Smooth muscle cell (in vitro differentiated cells): ENCODE measurements around the gene STON2. TPM values are rescaled to one million over a fixed set of nuclear protein-coding genes. Genes with fewer than 3 reads are reported as not detected.
A peak's percentile ranks its signal among the peaks of the same experiment; 100 is the strongest.

Experiments used
- DNase-seq: peaks from one replicate; lab custom pipeline; 2025; ENCODE audit not compliant: unreplicated experiment; lab: John Stamatoyannopoulos, UW
- H2AFZ ChIP-seq: fragments of 200-600 bp; sonication (generic); 2 replicates; pipeline ENCODE4 v1.6.0; 2016; ENCODE audit warnings: antibody characterized with exemption, low read depth, mild to moderate bottlenecking
- H3F3A ChIP-seq: fragments of 200-600 bp; sonication (generic); 2 replicates; pipeline ENCODE4 v1.6.0; 2017; ENCODE audit warnings: antibody characterized with exemption, low read depth
- H3K27ac ChIP-seq: fragments of 200-600 bp; sonication (generic); 2 replicates; pipeline ENCODE4 v1.5.1; 2016; ENCODE audit warnings: low read depth, mild to moderate bottlenecking
- H3K27me3 ChIP-seq: fragments of 200-600 bp; sonication (generic); 2 replicates; pipeline ENCODE4 v1.6.1; 2016; ENCODE audit warnings: low read depth, mild to moderate bottlenecking
- H3K36me3 ChIP-seq: fragments of 200-600 bp; sonication (generic); 2 replicates; pipeline ENCODE4 v1.5.1; 2016; ENCODE audit warnings: low read depth
- H3K4me1 ChIP-seq: fragments of 200-600 bp; sonication (generic); 2 replicates; pipeline ENCODE4 v1.5.1; 2016; ENCODE audit warnings: low read depth
- H3K4me2 ChIP-seq: fragments of 200-600 bp; sonication (generic); 2 replicates; pipeline ENCODE4 v1.6.0; 2016; ENCODE audit warnings: mild to moderate bottlenecking
- H3K4me3 ChIP-seq: fragments of 200-600 bp; sonication (generic); 2 replicates; pipeline ENCODE4 v1.5.1; 2016; ENCODE audit warnings: mild to moderate bottlenecking
- H3K79me2 ChIP-seq: fragments of 200-600 bp; sonication (generic); 2 replicates; pipeline ENCODE4 v1.6.0; 2016; ENCODE audit warnings: low read depth, mild to moderate bottlenecking
- H3K9ac ChIP-seq: fragments of 200-600 bp; sonication (generic); 2 replicates; pipeline ENCODE4 v1.6.0; 2016; ENCODE audit warnings: low read depth
- H3K9me3 ChIP-seq: fragments of 200-600 bp; sonication (generic); replicated peaks from 2 replicates; pipeline ENCODE4 v1.5.1; 2016; ENCODE audit warnings: low read depth
- H4K20me1 ChIP-seq: fragments of 200-600 bp; sonication (generic); 2 replicates; pipeline ENCODE4 v1.6.0; 2016; ENCODE audit warnings: low read depth
- WGBS: methylation state at CpG from one replicate; pipeline ENCODE4 v1.1.7; 2016; ENCODE audit warnings: low lambda C conversion rate; 5-methylcytosine and 5-hydroxymethylcytosine counted together
- polyA plus RNA-seq: library from polyadenylated mRNA; unstranded; fragments of >200 nt; fragmentation: Nextera tagmentation; extraction: Ambion mirVana; gene quantifications from 2 replicates; pipeline ENCODE4 v1.2.1, GENCODE V29; 2016
- total RNA-seq: library from RNA; depleted of rRNA; stranded (reverse); fragments of >200 nt; gene quantifications from 2 replicates; pipeline ENCODE4 v1.2.3, GENCODE V29; 2014
- TF ChIP-seq, protein P1 (sequence below): fragments of 200-600 bp; sonication (generic); IDR thresholded peaks from 2 replicates; pipeline ENCODE4 v1.5.1; 2017; ENCODE audit warnings: borderline replicate concordance, mild to moderate bottlenecking, antibody characterized with exemption; ENCODE audit not compliant: insufficient read depth, poor library complexity, severe bottlenecking

STON2 gene
- total and polyA plus RNA-seq, 2 experiments from 2014 or later: 1.7 to 43.6 TPM

DNA sequence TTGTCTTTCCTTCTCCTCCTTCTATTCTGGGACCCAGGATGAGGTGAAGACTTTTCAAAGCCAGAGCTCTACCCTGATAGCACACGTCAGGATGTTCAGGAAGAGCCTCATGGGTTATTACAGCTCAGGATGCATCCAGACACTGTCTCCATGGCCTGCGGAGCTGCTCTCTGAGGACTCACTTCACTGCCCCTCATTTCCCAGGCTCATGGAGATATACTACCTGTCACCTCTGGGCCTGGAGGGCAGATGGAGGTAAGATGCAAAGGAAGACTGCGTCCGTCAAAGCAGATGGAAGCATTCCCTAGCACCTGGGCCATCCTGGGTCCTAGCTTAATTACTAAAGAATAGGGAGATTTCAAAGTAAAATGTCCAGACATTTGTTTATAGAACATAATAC, 32.6 kb downstream of the STON2 start:
- Histone ChIP-seq H3K27me3 (no peaks in the 10 kb centered on the region), H3K36me3 (no peaks in the 10 kb centered on the region), H3K4me3 (no peak overlapping the region), H3K27ac (no peak overlapping the region), H3F3A (peaks cover 5% of the 10 kb centered on the region), H3K4me1 (peaks cover 21% of the 10 kb centered on the region), H4K20me1 (no peaks in the 10 kb centered on the region), H2AFZ (no peak overlapping the region), H3K9ac (no peak overlapping the region), H3K79me2 (no peaks in the 10 kb centered on the region), H3K4me2 (no peak overlapping the region), H3K9me3 (no peaks in the 10 kb centered on the region)
- no peak for DNase-seq
- TF ChIP-seq, protein P1, sequence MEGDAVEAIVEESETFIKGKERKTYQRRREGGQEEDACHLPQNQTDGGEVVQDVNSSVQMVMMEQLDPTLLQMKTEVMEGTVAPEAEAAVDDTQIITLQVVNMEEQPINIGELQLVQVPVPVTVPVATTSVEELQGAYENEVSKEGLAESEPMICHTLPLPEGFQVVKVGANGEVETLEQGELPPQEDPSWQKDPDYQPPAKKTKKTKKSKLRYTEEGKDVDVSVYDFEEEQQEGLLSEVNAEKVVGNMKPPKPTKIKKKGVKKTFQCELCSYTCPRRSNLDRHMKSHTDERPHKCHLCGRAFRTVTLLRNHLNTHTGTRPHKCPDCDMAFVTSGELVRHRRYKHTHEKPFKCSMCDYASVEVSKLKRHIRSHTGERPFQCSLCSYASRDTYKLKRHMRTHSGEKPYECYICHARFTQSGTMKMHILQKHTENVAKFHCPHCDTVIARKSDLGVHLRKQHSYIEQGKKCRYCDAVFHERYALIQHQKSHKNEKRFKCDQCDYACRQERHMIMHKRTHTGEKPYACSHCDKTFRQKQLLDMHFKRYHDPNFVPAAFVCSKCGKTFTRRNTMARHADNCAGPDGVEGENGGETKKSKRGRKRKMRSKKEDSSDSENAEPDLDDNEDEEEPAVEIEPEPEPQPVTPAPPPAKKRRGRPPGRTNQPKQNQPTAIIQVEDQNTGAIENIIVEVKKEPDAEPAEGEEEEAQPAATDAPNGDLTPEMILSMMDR: no peak
- 51% methylated on average over 4 of the region's 4 CpGs for WGBS

DNA sequence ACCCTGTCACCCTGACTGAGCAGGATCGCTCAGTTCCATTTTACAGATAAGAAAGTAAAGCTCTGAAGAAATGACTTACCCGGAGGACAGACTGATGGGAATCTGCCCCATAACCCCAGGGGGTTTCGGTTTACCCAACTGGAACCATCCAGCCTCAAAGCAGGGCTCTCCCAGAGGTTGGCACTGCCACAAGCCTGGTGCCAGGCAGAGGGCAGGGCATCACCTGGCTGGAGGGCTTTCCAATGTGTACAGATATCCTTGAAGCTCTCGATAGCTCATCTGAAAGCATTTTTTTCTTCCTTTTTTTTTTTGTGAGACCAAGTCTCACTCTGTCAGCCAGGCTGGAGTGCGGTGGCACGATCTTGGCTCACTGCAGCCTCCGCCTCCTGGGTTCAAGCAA, 33.2 kb downstream of the STON2 start:
- Histone ChIP-seq H3K9ac (no peak overlapping the region), H3K27ac (no peak overlapping the region), H3K4me2 (no peak overlapping the region), H3K9me3 (no peaks in the 10 kb centered on the region), H3K36me3 (no peaks in the 10 kb centered on the region), H3K4me3 (no peak overlapping the region), H4K20me1 (no peaks in the 10 kb centered on the region), H3K79me2 (no peaks in the 10 kb centered on the region), H3K4me1 (peaks cover 21% of the 10 kb centered on the region), H3F3A (peaks cover 5% of the 10 kb centered on the region), H2AFZ (no peak overlapping the region), H3K27me3 (no peaks in the 10 kb centered on the region)
- 97% methylated on average over 7 of the region's 7 CpGs for WGBS
- TF ChIP-seq, protein P1: no peak
- DNase-seq: no peak

DNA sequence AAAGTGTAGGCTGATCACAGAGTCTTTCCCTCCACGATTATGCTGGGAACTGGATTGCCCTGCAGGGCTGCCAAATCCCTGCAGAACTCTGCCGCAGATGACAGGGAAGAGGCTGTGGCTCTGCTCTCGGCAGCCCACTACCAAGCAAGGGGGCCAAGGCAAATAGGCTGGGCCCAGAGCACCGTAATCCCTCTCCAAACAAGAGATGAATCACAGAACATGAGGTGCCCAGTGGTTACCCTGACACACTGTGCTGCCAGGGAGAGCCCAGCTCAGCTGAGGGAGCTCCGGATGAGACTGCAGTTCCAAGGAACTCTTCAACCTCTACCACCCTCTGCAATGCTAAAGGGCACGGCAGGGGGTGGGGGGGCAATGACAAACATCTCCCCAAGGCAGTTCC, 33.9 kb downstream of the STON2 start:
- Histone ChIP-seq H3K4me1 (peaks cover 21% of the 10 kb centered on the region), H4K20me1 (no peaks in the 10 kb centered on the region), H3K4me3 (no peak overlapping the region), H2AFZ (no peak overlapping the region), H3K9ac (no peak overlapping the region), H3K9me3 (no peaks in the 10 kb centered on the region), H3K4me2 (no peak overlapping the region), H3K79me2 (no peaks in the 10 kb centered on the region), H3K36me3 (no peaks in the 10 kb centered on the region), H3F3A (peaks cover 5% of the 10 kb centered on the region), H3K27ac (no peak overlapping the region), H3K27me3 (no peaks in the 10 kb centered on the region)
- TF ChIP-seq, protein P1: no peak
- DNase-seq: no peak
- 31% methylated on average over 6 of the region's 6 CpGs for WGBS

DNA sequence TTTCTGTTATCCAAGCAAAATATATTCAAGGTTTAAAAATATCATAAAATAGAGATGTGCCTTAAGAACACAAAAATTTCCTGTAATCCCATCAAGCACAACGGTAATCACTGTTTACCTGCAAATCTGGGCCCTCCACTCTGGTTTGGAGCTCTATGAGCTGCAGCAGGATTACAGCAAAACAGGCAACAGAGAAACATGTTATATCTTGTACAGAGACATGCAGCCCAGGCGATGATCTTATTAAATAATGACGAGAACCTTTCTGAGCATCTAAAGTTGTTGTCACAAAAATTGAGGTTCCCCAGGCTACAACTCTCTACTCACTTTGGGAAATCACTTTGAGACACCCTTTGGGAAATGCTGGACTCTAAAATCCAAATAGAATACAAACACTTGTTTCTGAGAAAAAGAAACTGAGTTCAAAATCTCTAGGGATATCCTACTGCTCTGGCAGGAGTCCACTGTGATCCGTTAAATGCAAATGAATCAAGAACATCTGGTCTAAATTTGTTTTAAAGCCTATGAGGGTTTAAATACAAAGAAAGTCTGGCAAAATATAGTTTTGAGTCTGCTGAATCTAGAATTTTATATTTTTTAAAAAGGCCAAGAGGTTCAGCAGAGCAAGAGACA, 36.3 kb downstream of the STON2 start:
- Histone ChIP-seq H3K4me3 (no peak overlapping the region), H4K20me1 (no peaks in the 10 kb centered on the region), H3K27ac (peak overlapping the region; percentile 42), H3K27me3 (no peaks in the 10 kb centered on the region), H3K4me2 (peak overlapping the region; percentile 51), H3K36me3 (no peaks in the 10 kb centered on the region), H2AFZ (peak overlapping the region; percentile 66), H3K9ac (no peak overlapping the region), H3K9me3 (no peaks in the 10 kb centered on the region), H3K4me1 (peaks cover 21% of the 10 kb centered on the region), H3K79me2 (no peaks in the 10 kb centered on the region), H3F3A (peaks cover 5% of the 10 kb centered on the region)
- 44% methylated on average over 4 of the region's 4 CpGs for WGBS
- TF ChIP-seq, protein P1: no peak
- no peak for DNase-seq
